NCI-H1092 treated with DMSO at 0.1 percent for 48 hours (cell line): Measurements from ENCODE around the gene GUCY2D.
"Not testable (repeated sequence)": the region's sequence is repeated elsewhere in the genome, so short reads cannot be mapped to it uniquely, and the experiment has no call there.

Experiments used
- DNase-seq: peaks from one replicate; lab custom pipeline; 2025; lab: John Stamatoyannopoulos, UW

Gene GUCY2D

GRCh38 chr17:8016632-8017424 lies 14.4 kb downstream of the GUCY2D start:
- DNase-seq, result peak; percentile 2

DNA sequence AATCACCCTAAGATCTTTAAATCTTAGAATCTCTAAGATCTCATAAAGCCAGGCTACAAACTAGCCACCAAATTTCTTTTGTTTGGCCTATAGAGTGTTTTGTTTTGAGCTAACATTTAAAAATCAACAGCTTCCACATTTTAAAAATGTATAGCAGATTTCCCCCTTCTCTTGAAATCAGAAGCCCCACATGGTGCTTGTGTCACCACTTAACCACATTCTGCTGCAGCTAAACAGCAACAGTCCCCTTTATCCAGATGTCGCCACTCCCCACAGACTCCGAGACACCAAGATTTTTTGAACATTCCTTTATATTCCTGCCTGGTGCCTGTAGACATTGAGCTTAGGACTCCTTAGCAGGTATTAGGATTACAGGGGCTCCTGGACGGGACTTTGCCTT lies 16.0 kb downstream of the GUCY2D start:
- DNase-seq, result no peak

GRCh38 chr17:8019166-8019565 lies 16.8 kb downstream of the GUCY2D start:
- no peak for DNase-seq

GRCh38 chr17:8019665-8020650 lies 17.5 kb downstream of the GUCY2D start:
- no peak for DNase-seq

DNA sequence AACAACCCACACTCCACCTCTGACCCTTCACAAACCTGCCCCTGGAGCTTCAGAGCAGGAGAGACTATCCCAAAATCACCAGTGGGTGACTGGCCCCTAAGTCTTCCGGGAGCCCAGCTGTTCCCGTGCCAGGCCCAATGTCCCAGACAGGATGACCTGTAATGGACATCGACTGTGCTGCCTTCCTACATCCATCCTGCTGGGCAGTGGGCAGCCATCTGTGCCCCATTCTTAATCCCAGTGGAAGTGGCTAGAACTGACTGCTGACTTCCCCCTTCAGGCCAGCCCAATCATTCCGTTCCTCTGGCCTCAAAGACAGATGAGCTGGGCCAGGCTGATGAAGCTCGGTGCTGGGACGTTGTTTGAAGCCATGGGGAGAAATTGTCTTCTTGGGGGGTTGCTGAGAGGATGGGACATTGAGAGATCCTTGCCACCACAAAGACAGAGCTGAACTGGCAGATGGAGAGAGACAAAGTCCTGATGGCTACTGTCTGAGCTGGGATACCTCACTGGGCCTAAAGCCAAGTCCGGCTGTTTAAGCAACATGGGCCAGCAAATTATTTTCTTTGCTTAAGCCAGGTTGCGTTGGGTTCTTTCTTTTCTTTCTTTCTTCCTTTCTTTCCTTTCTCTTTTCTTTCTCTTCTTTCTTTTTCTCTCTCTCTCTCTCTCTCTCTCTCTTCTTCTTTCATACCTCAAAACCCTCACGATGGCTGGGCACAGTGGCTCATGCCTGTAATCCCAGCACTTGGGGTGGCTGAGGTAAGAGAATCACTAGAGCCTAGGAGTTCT lies 18.6 kb downstream of the GUCY2D start:
- DNase-seq, result no peak

- no peak for DNase-seq
Measured at GRCh38 chr17:8021565-8022359, 19.3 kb downstream of the GUCY2D start.

DNA sequence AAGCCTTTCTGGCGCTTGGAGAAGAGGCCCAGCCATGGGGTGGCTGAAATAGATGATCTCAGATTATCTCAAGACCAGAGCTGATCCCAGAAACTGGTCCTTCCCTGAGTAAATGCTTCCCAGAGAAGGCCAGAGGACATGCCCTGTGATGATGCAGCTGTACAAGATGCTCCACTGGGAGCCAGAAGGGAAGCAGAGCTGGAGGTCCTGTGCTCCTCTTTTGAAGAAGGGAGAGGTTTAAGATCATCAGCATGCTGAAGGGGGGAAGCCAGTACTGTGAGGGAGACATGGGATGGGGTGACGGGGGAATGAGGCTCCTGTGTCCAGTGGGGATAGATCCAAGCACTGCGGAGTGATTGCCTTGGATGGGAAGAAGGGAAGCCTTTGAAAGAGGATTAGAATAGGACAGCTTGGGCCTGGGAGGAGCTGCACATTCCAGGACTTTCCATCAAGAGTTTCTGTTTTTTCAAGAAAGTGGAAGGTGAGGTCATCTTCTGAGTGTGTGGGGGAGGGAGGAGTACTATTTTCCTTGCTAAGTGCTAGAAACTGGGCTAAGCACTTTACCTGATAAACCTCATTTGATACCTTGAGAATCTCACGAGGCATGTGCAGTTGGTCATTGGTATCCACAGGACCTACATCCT lies 20.1 kb downstream of the GUCY2D start:
- no peak for DNase-seq

- not testable (repeated sequence) for DNase-seq
Measured at GRCh38 chr17:8024161-8024560, 21.7 kb downstream of the GUCY2D start.

GRCh38 chr17:8025176-8025911 lies 22.9 kb downstream of the GUCY2D start:
- no peak for DNase-seq

DNA sequence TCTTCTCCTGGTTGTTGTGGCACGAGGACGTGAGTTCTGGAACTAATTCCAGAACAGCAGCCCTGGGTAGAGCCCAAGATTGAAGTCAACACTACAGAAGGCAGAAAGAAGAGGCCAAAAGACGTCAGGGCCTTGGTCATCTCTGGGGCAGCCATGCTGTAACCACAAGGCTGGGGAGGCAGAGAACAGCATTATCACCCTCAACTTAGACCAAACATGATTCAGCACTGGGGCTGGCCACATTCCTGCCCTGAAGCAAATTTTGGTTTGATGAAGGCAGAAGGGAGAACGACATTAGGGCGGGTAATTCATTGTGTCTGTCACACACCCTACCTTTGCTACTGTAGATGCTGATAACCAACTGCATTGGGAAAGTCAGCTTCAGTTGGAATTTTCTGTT lies 26.7 kb downstream of the GUCY2D start:
- DNase-seq, result no peak

- no peak for DNase-seq
Measured at GRCh38 chr17:8031261-8031661, 28.8 kb downstream of the GUCY2D start.

GRCh38 chr17:8031950-8032349 lies 29.5 kb downstream of the GUCY2D start:
- no peak for DNase-seq

DNA sequence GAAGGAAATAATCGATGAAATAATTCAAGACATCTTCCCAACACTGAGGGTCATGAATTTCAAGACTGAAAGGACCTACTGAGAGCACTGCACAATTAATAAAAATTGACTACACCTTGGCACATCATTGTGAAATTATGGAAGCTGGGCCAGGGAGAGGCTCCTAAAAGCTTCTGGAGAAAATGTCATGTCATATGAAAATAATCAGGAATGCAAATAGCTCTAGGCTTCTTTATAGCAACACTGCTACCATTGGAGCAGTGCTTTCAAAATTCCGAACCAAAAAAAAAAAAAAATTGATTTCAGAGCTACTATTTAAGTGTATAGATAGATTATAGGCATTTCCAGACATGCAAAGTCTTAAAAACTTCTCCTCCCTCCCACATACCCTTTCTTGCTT lies 30.0 kb downstream of the GUCY2D start:
- no peak for DNase-seq

- DNase-seq, result no peak
Measured at GRCh38 chr17:8038954-8039610, 36.7 kb downstream of the GUCY2D start, which contains the start of gene ALOX15B. ALOX15B (plus strand) TSS chr17:8039059; CDS start chr17:8039156, 97 bp downstream.

DNA sequence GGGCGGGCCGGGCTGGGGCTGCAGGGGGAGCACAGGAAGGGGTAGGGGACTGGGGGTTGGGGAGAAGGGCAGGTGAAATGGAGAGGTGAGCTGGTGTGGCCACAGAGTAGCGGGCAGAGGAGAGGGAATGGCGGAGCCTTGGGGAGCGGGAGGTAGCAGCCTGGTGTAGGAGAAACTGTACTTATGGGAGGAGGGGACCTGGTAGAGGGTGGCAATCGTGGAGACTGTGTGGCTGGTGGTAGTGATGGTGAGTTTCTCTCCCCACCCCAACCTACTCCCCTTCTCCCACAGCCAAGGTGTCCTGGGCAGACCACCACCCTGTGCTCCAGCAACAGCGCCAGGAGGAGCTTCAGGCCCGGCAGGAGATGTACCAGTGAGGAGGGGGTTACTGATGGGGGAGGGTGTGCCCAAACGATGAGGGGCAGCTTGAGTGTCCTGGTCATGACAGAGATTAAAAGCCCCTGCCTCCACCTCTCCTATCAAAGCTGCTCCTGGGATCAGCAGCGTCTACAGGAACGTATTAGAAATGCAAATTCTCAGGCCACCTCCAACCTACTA lies 37.3 kb downstream of the GUCY2D start:
- DNase-seq, result no peak

GRCh38 chr17:8041249-8041928 lies 39.0 kb downstream of the GUCY2D start:
- peak; percentile 15 for DNase-seq

- no peak for DNase-seq
Measured at GRCh38 chr17:8041979-8042378, 39.6 kb downstream of the GUCY2D start.
